ENCODE results near the gene ARAP1.

DNA sequence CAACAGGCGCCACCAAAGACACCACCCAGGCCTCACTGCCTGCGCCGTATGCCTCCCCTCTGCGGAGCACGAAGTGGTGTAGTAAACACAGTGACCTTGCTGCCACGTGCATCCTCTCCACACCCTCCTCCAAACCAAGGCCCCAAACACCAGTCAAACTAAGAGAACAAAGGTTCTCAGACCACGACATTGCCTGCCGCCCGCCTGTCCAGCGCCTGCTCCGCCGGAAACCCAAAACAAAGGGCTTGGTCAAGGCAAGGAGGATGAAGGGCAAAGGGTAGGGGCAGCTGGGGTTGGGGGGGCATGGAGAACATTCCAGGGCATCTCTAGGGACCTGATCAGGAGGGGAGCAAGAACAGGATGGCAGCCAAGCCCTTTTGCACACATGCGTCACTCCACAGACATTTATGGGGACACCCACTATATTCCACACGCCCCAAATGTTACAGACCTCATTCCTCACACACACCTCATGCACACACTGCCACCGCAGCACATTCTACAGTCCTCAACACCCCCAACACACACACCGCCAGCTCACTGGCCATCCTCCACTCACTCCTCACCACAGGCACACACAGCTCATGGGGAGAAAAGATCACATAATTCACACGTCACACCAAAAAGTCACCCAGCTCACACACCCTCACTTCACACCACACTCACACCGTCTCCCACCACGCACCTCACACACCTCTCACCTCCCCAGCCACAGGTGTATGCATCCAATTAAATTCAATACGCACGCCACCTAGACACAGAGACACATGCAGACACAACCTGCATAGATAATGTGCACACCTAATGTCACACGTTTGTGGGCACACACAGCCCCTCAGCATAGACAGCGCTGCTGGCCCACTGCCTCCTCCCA, 112.5 kb downstream of the ARAP1 start:
- TF ChIP-seq CTCF (conservative IDR thresholded peaks at IDR 0.05) = no peak
- TF ChIP-seq EZH2 (IDR thresholded peaks at IDR 0.05; ENCODE audit: low read depth) = no peak
